HUES6 (cell line): ENCODE results near the gene CCDC68.
"Not testable (repeated sequence)": the region's sequence is repeated elsewhere in the genome, so short reads cannot be mapped to it uniquely, and the experiment has no call there.

Source experiments
- H3K27ac ChIP-seq: 2 replicates; pipeline ENCODE4 v1.7.0; 2013; ENCODE audit warnings: low read depth, mild to moderate bottlenecking, low read length, inconsistent platforms
- H3K27me3 ChIP-seq: 2 replicates; pipeline ENCODE4 v1.6.1; 2013; ENCODE audit warnings: low read length; ENCODE audit not compliant: control insufficient read depth, insufficient read depth
- H3K36me3 ChIP-seq: 2 replicates; pipeline ENCODE4 v1.6.1; 2013; ENCODE audit warnings: low read length; ENCODE audit not compliant: control insufficient read depth, insufficient read depth
- H3K4me1 ChIP-seq: 2 replicates; pipeline ENCODE4 v1.6.1; 2013; ENCODE audit warnings: low read length; ENCODE audit not compliant: control insufficient read depth, insufficient read depth
- H3K4me3 ChIP-seq: 2 replicates; pipeline ENCODE4 v1.5.1; 2013; ENCODE audit warnings: low read depth, low read length
- H3K9ac ChIP-seq: one replicate; pipeline ENCODE4 v1.6.1; 2013; ENCODE audit warnings: mild to moderate bottlenecking, low read length
- H3K9me3 ChIP-seq: 2 replicates; pipeline ENCODE4 v1.6.1; 2013; ENCODE audit warnings: low read depth, low read length; ENCODE audit not compliant: control insufficient read depth, insufficient read depth

The CCDC68 gene

DNA sequence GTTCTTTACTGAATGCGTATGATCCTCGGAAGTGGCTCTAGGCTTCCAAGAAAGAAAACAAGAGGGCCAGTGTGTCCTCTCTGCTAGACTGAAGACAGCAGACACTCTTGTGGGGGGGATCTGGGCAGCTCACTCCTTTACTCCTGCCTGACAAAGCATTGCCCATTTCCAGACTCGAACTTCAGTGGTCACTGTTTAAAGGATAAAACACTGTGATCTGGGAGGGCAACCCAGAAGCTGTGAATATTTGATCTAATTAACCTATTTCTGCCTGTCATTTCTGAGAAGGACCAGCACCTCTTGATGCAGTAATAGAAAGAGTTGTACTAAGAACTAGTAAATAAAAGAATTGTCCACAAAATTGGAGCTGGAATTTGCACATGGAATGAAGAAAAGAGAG is 24.5 kb upstream of the CCDC68 start:
- no peaks in the 10 kb centered on the region for H3K27me3 ChIP-seq
- H3K36me3 ChIP-seq = no peaks in the 10 kb centered on the region
- 0 out of 2 replicates have a peak, but pooled peaks cover 2% of the 10 kb centered on the region for H3K9me3 ChIP-seq
- H3K4me1 ChIP-seq = no peaks in the 10 kb centered on the region
- H3K27ac ChIP-seq = no peak overlapping the region
- H3K4me3 ChIP-seq = no peak overlapping the region
- H3K9ac ChIP-seq = no peak overlapping the region

DNA sequence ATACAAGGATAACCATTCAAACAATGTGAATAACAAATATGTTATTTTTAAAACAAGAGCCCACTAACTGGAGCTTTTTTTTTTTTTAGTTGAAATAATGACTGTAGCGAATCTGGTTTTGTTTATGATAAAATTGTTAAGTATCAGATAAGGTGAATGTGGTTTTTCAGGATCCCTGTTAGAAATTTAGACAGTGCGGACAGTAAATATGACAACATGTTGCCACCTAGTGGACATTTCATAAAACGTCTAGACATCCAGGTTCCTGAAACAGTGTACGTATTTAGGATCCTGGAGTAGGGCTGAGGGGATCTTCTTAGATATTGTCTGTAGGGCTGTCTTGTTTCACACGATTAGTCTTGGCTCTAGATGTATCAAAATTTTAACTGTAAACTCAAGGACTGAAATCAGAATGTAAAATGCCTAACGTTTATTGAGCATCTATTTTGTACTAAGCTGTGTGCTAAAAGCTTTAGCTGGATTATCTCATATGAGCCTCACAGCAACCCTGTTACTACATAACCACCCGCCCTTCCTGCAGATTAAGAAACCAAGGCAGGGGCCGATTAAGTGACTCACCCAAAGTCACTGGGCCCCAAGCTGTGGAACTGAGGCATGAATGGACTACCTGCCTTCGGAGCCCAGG is 23.9 kb upstream of the CCDC68 start:
- Histone ChIP-seq H3K9me3 (0 out of 2 replicates have a peak, but pooled peaks cover 2% of the 10 kb centered on the region), H3K27ac (no peak overlapping the region), H3K27me3 (no peaks in the 10 kb centered on the region), H3K9ac (no peak overlapping the region), H3K36me3 (no peaks in the 10 kb centered on the region), H3K4me1 (no peaks in the 10 kb centered on the region), H3K4me3 (no peak overlapping the region)

- H3K4me1 ChIP-seq = no peaks in the 10 kb centered on the region
- no peak overlapping the region for H3K4me3 ChIP-seq
- H3K9ac ChIP-seq = no peak overlapping the region
- no peak overlapping the region for H3K27ac ChIP-seq
- no peaks in the 10 kb centered on the region for H3K36me3 ChIP-seq
- no peaks in the 10 kb centered on the region for H3K27me3 ChIP-seq
- peaks cover 4% of the 10 kb centered on the region; the same call in 1 of the 2 replicates for H3K9me3 ChIP-seq
Observed at GRCh38 chr18:54981076-54981475, 21.8 kb upstream of the CCDC68 start.

GRCh38 chr18:54975598-54975997 is 16.3 kb upstream of the CCDC68 start:
- Histone ChIP-seq H3K4me1 (no peaks in the 10 kb centered on the region), H3K4me3 (no peak overlapping the region), H3K27me3 (no peaks in the 10 kb centered on the region), H3K27ac (no peak overlapping the region), H3K36me3 (no peaks in the 10 kb centered on the region), H3K9me3 (peaks cover 4% of the 10 kb centered on the region; the same call in 1 of the 2 replicates), H3K9ac (no peak overlapping the region)

GRCh38 chr18:54973046-54973445 is 13.8 kb upstream of the CCDC68 start:
- Histone ChIP-seq H3K4me3 (no peak overlapping the region), H3K36me3 (no peaks in the 10 kb centered on the region), H3K9me3 (peaks cover 2% of the 10 kb centered on the region; the same call in 1 of the 2 replicates), H3K9ac (no peak overlapping the region), H3K27me3 (no peaks in the 10 kb centered on the region), H3K4me1 (no peaks in the 10 kb centered on the region), H3K27ac (no peak overlapping the region)

GRCh38 chr18:54968807-54969206 is 9.5 kb upstream of the CCDC68 start:
- H3K4me1 ChIP-seq = no peaks in the 10 kb centered on the region
- H3K27me3 ChIP-seq = no peaks in the 10 kb centered on the region
- no peaks in the 10 kb centered on the region for H3K9me3 ChIP-seq
- H3K36me3 ChIP-seq = no peaks in the 10 kb centered on the region
- no peak overlapping the region for H3K4me3 ChIP-seq
- no peak overlapping the region for H3K27ac ChIP-seq
- no peak overlapping the region for H3K9ac ChIP-seq

DNA sequence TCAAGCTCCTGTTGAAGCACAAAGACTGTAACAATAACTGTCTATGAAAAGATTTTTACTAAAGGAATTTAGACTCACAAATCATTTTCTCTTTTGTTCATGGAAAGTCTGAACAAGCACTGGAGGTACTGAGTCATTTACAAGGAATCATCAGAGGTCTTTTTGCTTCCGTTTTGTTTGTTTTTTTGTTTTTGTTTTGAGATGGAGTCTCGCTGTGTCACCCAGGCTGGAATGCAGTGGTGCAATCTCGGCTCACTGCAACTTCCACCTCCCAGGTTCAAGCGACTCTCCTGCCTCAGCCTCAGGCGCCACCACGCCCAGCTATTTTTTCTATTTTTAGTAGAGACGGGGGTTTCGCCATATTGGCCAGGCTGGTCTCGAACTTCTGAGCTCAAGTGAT is 9.0 kb upstream of the CCDC68 start:
- H3K36me3 ChIP-seq, H3K27me3 ChIP-seq, H3K4me3 ChIP-seq, H3K4me1 ChIP-seq, H3K9ac ChIP-seq, H3K9me3 ChIP-seq, H3K27ac ChIP-seq: not testable (repeated sequence)

DNA sequence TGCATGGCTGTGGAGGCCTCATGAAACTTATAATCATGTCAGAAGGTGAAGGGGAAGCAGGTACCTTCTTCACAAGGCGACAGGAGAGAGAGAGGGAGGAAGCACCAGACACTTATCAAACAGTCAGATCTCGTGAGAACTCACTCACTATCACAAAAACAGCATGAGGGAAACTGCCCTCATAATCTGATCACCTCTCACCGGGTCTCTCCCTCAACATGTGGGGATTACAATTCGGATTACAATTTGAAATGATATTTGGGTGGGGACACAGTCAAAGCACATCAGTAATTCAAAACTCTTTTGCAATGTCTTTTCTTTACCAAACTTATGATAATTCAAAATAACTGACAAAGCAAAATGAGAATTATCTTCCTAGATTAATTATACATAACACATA is 8.5 kb upstream of the CCDC68 start:
- H3K4me1 ChIP-seq = no peaks in the 10 kb centered on the region
- H3K9ac ChIP-seq = no peak overlapping the region
- no peak overlapping the region for H3K4me3 ChIP-seq
- H3K36me3 ChIP-seq = no peaks in the 10 kb centered on the region
- no peaks in the 10 kb centered on the region for H3K27me3 ChIP-seq
- no peaks in the 10 kb centered on the region for H3K9me3 ChIP-seq
- H3K27ac ChIP-seq = no peak overlapping the region

DNA sequence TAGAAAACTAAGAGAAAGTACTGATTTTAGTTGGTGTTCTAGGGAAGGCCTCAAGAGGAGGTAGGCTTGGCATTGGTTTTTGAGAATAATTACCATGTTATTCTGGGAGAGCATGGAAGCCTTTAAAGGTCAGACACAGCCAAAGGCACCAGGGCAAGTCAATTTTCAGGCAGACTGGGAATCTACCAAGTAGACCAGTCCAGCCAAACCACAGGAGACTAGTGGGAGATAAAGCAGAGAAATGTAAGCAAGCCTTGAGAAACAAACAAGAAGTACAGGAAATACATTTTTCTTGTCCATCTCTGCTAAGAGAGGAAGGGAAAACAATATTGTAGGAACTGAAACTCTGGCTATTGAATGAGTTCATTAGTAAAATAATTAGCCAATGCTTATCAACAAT is 5.5 kb upstream of the CCDC68 start:
- peaks cover 4% of the 10 kb centered on the region; the same call in 1 of the 2 replicates for H3K27me3 ChIP-seq
- H3K9me3 ChIP-seq = no peaks in the 10 kb centered on the region
- no peaks in the 10 kb centered on the region for H3K36me3 ChIP-seq
- H3K4me3 ChIP-seq = no peak overlapping the region
- no peaks in the 10 kb centered on the region for H3K4me1 ChIP-seq
- H3K9ac ChIP-seq = no peak overlapping the region
- no peak overlapping the region for H3K27ac ChIP-seq

- Histone ChIP-seq H3K9ac (no peak overlapping the region), H3K4me3 (no peak overlapping the region), H3K27ac (no peak overlapping the region), H3K27me3 (peaks cover 18% of the 10 kb centered on the region), H3K4me1 (no peaks in the 10 kb centered on the region), H3K36me3 (no peaks in the 10 kb centered on the region), H3K9me3 (no peaks in the 10 kb centered on the region)
Observed at GRCh38 chr18:54962919-54963645, 3.8 kb upstream of the CCDC68 start.

DNA sequence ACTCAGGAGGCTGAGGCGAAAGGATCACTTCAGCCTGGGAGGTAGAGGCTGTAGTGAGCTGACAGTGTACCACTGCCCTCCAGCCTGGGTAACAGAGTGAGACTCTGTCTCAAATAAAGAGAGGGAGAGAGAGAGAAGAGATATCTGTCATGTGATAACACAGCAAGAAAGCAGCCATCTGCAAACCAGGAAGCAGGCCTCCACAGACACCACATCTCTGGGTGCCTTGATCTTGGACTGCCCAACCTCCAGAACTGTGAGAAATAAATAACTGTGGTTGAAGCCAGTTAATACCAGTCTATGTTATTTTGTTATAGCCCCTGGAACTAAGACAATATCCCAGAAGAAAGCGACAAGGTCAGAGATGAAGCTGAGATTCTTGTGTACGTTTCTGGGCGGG is 2.6 kb upstream of the CCDC68 start:
- Histone ChIP-seq H3K4me3 (no peak overlapping the region), H3K4me1 (no peaks in the 10 kb centered on the region), H3K36me3 (no peaks in the 10 kb centered on the region), H3K27ac (no peak overlapping the region), H3K9me3 (no peaks in the 10 kb centered on the region), H3K9ac (no peak overlapping the region), H3K27me3 (peaks cover 20% of the 10 kb centered on the region)
